Fibroblast of peridontal ligament (primary cell): ENCODE data around the gene FBXO30.

Experiments
- DNase-seq: peaks from one replicate; pipeline ENCODE4 v3.0.0-alpha.2; 2010; ENCODE audit errors: extremely low read depth

FBXO30 gene

DNA sequence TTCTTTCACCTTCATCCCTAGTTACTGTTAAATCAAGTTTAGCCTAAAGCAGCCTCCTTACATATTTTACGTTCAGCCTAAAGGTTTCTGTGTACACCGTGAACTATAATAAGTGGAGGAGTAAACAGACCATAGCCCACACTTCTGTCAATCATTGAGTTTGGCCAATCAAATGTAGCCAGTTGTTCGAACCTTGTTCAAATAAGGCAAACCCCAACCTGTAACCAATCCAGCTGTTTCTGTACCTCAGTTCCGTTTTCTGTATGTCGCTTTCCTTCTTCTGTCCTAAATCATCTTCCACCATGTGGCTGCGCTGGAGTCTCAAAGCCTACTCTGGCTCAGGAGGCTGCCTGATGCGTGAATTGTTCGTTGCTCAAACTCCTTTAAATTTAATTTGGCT lies 1.8 kb upstream of the FBXO30 start:
- no peak for DNase-seq

DNA sequence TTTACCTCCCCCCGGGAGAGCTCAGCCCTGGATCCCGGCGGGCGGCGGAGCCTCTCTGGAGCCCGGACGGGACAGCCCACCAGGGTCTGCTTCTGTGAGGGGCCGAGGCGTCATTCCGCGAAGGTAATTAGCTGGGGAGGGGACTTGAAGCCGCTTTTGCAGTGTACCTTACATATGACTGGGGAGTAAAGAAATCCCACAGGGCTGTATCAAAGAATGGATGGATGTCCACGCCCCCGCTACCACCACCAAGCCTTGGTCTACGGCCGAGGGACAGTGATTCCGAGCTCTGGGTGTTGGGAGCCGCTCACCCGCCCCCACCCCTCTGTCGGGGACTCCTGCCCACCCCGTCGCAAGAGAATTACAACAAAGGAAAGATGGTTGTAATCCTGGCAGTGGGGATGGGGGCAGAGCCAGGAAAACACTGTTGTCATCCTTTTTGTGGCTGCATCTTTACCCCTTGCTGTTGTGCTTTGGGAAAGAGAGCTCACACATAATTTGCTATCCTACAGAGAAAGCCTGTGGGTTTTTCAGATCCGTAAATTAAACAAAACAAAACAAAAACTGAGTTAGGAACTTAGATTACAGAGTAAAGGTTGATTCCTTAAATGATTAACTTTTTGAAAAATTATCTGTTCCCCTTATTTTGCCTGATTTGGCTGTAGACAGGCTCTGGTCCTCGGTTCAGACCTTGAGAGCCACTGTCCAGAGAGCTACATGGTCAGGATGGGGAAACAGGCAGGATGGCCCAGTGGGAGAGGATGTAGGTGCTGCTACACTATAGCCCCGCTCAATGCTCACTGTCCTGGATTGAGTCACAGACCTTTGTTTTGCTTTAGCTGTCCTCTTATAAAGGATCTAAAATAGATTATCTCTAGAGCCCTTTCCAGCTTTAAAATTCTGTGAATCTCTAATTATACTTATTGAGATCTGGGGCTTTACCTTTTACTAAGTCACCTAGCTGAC lies 997 bp upstream of the FBXO30 start:
- DNase-seq, result peak; percentile 39

DNA sequence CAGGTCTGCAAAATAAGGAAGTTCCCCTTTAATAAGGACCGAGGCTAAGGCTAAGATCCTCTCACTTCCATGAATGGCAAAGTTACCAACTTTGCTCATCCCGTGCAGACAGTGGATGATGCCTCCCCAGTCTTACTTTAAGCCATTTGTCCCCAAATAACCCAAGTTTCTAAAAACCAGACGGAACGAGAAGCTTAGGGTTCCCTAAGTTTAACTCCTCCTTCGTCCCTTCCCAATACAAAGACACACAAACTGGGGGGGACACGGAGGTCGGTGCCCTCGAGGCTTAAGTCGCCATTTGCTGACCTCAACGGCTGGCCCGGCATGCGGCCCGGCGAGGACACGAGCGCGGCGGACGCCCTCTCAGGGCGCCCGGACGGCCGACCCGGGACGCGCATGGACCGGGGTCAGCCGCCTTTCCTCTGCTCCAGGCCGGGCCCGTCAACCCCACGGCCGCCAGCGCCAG lies 527 bp downstream of the FBXO30 start:
- no peak for DNase-seq

DNA sequence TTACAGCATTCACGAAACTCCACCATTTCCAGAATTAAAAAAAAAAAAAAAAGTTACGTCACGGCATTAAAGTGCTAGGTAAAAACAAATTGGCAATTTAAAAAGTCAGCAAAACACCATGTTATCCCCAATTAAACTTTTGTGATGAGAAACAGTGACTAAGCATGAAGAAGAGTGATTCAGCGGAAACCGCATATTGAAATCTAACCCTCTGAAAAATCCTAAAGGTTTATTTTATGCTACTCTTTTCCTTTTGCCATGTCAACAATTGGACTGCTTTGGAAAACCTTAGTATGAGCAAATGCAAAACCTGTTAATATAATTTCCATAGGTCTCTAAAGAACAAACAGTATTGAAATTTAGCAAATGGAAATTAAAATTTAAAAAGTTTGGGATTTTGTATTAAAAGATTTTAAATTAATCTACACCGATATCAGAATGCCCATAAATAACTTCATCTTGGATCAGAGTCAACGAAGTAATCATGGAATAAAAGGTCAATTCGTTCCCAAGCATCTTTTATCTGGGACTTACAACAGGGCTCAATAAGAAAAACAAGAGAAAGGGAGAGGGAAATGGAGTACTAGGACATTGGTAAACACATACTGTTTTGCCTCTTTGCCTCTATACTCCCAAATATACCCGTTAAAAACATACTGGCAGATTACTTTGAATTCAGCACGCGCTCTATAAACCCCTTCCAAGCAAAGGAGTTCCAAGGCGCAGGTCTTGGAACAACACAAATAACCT lies 1.1 kb downstream of the FBXO30 start:
- peak; percentile 86 for DNase-seq

DNA sequence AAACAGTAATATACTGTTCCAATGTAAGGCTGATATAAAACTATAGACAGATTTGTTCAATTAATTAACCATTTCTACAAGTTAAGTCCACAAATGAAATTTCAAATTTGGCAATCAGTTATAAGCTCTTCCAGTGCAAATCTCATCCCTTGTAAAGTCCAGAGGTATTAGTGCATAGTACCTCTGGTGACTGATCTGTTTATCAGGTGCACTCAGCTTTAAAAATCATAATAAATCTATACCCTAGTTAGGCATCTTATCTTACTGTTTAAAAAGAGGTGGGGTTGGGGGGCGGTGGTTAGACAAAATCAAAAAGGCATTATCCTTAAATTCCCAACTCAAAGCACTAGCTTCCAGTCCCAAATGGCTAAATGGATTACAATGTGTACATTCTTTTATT lies 2.9 kb downstream of the FBXO30 start:
- DNase-seq, result no peak

DNA sequence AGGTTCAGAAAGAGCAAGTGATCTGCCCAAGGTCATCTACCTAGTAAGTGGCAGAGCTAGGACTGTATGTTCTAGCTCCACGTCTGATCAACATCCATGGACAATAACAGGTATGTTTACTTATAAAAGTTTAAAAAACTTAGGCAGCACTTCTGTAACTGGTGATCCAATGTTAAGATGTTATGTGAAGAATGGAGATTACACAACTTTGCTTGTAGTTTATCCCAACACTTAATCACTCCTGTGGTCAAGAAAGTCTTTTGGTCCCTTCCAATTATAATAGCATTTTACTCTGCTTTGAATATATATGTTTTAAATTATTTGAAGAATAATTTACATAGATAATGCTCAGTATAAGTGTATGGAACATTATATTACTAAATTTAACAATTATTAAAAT lies 4.8 kb downstream of the FBXO30 start:
- DNase-seq, result peak; percentile 44

DNA sequence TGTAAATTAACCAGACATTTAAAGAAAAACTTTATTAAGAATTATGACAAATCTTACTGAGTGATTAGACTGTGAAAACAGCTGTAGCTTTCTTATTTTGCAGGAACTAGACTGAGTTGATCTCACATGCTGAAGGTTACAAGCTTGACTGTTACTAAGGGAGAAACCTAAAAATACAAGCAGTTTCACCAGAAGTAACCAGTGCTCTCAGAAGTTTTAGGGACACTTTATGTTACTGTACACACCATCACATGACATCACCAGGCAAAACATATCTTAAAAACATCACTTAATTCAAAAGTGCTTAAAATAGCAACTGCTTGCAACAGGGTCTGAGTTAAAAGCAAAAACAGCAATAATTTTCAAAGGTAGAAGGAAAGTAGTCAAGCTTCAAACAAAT lies 5.4 kb downstream of the FBXO30 start:
- DNase-seq, result peak; percentile 5

DNA sequence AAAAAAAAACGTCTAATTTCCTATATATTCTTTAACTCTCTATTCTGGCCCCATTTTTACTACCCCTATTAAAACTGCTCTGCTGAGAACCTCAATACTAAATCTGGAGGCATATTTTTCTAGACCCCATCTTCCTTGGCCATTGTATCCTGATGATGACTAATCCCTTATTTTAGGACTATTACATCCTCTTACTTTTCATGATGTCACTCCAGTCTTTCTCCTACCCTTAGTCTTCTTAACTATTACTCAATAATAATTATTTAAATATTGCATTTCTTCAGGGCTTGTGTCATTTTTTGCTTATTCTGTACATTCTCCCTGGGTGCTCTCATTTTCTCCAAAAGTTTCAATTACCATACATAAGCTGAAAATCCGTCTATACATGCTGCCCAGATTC lies 6.4 kb downstream of the FBXO30 start:
- DNase-seq, result no peak

DNA sequence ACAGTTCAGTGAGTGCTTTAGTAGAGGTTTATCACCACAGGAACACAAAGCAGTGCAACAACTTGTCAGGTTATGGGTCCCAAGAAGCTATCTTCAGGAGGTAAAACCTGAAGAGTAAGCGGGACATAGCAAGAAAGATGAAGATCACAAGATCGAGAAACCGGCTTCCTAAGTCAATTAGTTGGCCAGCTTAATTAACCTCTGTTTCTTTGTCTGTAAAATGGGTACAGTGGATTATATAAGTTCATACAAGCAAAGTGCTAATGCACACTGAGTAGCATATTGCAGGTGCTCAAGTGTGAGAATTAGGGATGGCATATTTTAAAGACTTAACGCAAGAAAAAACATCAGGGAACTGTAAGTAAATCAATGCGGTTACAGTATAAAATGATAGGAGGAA lies 12.5 kb downstream of the FBXO30 start:
- no peak for DNase-seq

DNA sequence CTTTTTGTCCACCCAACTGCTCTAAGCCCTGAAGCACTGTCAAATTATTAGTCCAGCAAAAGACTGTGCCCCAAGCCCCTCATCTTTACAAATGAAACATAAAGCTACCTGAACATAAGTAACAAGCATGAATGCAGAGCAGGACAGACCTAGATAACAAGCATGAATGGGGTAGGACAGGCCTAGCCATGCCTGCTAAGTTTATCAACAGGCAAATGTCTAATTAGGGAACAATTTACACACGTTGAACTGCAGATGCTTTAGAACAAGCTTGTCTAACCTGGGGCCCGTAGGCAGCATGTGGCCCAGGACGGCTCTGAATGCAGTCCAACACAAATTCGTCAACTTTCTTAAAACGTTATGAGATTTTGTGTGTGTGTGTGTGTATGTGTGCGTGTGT lies 13.6 kb downstream of the FBXO30 start:
- no peak for DNase-seq

DNA sequence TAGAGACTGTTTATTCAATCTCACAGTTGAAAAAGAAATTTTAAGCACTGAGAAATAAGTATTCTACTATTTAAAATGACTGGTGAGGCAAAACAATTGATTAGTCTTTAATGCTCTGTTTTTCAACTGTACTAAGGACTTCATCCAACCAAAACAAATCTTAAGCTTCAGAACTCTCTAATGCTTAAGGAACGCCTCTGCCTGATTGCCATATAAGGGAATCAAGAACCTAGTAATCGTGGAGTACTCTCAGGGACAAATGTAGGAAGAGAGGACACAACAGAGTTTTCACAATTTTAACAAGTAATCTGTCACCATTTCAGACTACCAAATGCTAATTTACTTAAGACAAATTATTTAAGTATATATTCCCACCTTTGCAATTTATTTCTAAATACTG lies 16.1 kb downstream of the FBXO30 start:
- DNase-seq, result peak; percentile 63

DNA sequence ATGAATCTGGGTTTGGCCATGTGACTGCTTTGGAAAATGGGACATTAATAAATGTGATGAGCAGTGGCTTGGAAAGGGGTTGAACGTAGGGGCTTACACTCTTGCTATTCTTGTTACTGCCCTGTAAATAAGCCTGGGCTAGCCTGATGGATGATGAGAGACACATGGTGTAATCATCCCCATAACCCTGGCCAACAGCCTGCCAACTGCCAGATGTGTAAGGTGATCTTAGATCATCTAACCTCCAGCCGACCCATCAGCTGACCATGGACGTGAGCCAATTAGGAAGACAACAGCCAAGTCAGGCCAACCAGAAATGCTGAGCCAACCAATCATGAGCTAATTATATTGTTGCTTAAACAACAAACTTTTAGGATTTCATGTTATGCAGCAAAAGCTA lies 25.2 kb downstream of the FBXO30 start:
- DNase-seq, result peak; percentile 58

DNA sequence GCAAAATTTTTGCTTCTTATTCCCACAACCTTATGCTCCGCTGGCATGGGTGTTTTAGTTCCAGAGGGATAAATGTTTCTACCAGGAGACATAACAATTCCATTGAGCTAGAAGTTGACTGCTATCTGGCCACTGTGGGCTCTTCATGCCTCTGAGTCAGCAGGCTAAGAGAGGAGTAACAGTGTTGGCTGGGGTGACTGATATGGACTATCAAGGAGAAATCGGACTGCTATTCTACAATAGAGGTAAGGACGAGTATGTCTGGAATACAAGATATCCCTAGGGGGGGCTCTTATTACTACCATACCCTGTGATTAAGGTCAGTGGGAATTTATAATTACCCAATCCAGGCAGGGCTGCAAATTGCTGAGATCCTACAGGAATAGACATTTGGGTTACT lies 26.9 kb downstream of the FBXO30 start:
- DNase-seq, result no peak

DNA sequence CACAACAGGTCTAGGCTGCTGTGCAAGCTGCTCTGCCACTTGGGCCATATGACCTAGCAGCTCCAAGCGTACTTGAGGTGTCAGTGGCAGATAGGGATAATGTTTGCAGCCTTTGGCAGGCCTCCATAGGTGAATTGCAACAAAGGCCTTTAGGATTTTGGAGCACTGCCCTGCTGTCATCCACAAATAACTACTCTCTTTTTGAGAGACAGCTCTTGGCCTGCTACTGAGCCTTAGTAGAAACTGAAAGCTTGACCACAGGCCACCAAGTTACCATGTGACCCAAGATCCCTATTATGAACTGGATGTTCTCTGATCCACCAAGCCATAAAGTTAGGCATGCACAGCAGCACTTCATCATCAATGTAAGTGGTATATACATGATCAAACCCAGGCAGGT lies 29.9 kb downstream of the FBXO30 start:
- DNase-seq, result no peak

DNA sequence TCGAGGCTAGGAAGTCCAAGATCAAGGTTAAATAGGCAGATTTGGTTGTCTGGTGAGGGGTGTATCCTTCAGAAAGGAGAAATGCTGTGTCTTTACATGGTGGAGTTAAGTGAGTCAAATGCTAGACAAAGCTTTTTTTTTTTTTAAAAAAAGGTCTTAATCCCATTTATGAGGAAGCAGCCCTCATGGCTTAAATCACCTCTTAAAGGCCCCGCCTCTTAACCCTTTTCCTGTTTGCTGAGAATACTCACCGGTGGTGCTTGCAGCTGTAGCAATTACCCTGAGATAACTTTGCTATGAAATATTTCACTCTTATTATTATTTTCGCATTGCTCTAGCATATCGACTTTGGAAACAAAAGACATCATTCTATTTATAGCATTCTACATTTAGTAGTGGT lies 30.8 kb downstream of the FBXO30 start:
- DNase-seq, result no peak

DNA sequence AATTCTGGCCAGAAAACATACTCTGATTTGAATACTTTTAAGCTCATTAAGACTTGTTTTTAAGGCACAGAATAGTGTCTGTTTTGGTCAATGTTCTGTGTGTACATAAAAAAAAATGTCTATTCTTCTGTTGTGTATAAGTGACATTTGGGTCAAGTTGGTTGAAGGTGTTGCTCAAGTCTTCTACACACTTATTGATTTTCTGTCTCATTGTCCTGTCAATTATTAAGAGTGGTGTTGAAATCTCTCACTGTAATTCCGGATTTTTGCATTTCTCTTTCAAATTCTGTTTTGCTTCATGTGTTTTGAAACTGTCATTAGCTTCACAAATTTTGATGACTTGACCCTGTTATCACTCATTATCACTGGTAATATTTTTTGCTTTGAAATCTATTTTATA lies 41.7 kb downstream of the FBXO30 start:
- no peak for DNase-seq

DNA sequence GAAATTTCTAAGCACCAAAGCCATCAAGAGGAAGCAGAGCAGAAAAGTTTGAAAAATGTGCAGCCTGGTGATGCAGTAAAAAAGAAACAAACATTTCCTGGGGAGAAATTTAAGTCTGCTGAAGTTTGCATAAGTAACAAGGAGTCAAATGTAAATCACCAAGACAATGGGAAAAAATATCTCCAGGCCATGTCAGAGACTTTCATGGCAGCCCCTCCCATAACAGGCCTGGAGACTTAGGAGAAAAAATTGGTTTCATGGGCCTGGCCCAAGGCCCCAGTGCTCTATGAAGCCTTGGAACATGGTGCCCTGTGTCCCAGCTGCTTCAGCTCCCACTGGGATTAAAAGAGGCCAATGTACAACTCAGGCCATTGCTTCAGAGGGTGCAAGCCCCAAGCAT lies 49.1 kb downstream of the FBXO30 start:
- no peak for DNase-seq

DNA sequence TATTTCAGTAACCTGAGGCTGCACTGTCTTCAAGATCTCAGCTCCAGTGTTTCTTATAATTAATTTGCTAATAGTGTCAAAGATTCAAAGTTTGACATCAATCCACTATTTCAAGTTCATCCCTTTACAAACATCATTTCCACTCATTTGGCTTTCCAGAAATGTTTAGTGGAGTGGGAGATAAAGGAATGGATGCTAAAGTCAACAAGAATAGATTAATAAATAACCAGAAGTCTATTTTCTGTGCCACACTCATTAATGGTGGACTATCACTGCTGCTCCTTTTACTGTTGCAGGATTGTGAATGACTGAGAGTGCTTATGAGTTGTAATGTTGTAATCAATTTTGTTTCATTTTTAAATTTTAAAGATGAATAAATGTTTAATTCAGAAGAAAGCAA lies 50.9 kb downstream of the FBXO30 start:
- DNase-seq, result no peak

DNA sequence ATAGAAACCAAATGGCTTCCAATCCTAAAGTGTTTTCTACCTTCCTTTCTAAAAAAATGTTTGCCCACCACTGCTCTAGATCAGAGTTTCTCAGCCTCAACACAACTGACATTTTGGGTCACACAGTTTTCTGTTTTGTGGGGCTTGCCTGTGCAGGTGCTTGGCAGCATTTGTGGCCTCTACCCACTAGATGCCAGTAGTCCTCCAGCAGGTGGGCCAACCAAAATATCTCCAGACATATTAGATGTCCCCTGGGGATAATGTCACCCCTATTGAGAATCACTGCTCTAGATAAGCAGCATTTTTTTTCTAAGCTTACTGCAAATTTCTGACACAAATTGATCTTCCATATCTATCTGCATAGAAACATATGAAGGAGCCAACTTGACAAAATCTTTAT lies 53.0 kb downstream of the FBXO30 start:
- no peak for DNase-seq

DNA sequence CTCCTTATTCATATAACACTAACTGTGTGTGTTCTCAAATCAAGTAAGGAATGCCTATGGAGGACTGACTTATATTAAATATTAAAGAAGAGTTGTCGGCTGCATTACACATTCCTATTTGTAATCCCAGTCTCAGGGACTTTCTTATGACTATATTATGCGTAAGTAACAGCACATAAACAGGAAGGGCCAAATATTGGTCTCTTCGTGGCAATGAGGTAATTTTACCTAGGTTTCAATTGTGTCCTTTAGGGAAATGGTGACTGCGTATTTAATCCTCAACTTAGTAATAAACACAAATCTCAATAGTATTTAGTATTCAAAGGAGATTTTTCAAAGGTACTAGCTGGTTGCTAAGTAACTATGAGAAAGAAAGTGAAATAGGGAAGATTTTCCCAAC lies 56.5 kb downstream of the FBXO30 start:
- DNase-seq, result no peak

DNA sequence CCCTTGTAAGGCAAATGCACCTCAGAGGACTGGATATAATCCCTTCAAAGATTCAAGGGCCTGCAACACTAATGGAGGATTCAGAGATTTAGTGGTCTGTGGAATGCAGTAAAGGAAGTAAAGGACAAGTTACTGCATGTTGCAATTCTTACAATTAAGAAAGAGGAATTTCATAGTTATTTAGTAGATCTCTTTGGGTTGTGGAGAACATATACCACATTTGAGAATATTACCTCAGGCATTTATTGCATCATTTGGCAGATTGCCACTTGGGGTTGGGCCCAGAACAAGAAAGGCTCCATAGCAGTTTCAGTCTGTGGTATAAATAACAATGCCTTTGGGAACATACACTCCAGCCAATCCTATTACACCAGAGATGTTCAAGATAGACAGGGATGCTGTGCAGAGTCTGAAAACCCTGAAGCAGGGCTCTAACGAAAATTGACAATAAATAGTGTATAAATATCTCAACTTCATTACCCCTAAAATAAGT lies 58.4 kb downstream of the FBXO30 start:
- DNase-seq, result peak; percentile 98

DNA sequence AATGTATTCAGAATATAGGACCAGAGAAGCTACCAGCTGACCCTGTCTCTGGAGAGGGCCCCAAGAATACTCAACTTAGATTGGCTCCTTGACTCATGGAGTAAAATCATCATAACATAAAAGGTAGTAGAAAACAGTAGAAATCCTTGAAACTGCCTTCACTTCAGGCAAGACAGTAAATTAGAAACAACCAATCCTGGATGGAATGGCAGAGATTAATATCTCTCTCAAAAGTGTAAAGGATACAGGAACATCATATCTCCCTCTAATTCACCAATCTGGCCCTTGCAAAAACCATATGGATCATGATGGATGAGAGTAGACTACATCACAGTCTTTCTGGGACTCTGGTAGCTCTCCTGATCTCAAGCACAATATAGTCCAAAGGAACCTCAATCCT lies 58.9 kb downstream of the FBXO30 start:
- DNase-seq, result no peak

DNA sequence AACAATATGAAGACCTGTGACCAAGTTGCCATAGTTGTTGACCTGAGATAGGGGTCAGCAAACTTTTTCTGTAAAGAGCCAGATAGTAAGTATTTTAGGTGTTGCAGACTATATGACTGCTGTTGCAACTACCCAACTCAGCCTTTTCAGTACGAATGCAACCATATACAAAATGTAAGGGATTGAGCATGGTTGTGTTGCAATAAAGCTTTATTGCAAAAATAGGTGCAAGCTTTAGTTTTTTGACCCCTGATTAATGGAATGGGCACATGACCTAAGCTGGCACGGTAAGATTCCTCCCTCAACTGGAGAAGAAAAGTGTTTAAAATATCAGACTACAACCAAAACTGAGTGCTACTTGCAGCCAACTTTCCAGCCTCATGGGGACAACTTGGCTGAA lies 62.0 kb downstream of the FBXO30 start:
- DNase-seq, result no peak
